GM12875 (cell line): Measurements from ENCODE around the gene SLF1.

Source experiments
- H3K4me3 ChIP-seq: one replicate; pipeline ENCODE4 v1.5.1; 2011; ENCODE audit warnings: low read depth, low read length, control low read depth
- TF ChIP-seq, protein P1 (sequence below): IDR thresholded peaks from 2 replicates; pipeline ENCODE4 v1.5.1; 2011; ENCODE audit warnings: low read depth, mild to moderate bottlenecking, control low read depth, inconsistent platforms, low read length, moderate library complexity, borderline replicate concordance; ENCODE audit not compliant: insufficient read depth

Gene SLF1

DNA sequence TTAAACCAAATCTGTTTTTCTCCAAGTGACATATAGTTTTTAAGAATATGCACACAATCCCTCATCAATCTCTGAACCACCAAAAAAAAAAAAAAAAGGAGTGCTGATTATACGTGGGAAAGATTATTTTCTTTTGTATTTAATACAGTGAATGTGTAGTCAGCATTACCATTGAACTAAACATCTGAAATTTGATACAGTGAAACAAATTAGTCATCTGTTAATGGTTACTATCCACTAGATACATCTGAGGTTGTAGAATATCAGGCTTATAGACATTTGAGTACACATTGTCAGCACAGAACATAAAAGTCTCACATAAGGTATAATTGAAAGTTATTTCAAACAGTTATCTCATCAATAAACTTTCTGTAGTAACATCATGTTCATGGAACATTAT, 87.0 kb downstream of the SLF1 start:
- no peak overlapping the region for H3K4me3 ChIP-seq
- TF ChIP-seq, protein P1, sequence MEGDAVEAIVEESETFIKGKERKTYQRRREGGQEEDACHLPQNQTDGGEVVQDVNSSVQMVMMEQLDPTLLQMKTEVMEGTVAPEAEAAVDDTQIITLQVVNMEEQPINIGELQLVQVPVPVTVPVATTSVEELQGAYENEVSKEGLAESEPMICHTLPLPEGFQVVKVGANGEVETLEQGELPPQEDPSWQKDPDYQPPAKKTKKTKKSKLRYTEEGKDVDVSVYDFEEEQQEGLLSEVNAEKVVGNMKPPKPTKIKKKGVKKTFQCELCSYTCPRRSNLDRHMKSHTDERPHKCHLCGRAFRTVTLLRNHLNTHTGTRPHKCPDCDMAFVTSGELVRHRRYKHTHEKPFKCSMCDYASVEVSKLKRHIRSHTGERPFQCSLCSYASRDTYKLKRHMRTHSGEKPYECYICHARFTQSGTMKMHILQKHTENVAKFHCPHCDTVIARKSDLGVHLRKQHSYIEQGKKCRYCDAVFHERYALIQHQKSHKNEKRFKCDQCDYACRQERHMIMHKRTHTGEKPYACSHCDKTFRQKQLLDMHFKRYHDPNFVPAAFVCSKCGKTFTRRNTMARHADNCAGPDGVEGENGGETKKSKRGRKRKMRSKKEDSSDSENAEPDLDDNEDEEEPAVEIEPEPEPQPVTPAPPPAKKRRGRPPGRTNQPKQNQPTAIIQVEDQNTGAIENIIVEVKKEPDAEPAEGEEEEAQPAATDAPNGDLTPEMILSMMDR: no peak

DNA sequence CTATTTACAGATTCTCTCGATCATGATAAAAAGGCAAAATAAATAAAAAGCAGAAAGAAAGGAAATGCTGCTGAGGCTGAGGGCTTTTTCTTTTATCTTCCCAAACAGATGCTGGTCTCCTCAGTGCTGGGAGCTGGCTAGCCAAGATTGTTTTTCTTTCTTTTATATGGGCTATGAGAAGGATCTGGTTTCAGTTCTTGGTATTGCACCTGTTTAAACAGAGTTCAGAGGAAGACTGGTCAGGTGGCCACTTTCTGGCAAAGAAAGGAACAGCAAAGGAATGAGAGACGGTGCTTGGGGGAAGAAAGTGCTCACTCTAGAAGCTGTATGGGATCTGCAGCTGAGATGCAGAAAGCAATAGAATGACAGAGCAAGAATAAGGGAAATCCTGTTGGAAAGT, 88.9 kb downstream of the SLF1 start:
- TF ChIP-seq, protein P1: no peak

DNA sequence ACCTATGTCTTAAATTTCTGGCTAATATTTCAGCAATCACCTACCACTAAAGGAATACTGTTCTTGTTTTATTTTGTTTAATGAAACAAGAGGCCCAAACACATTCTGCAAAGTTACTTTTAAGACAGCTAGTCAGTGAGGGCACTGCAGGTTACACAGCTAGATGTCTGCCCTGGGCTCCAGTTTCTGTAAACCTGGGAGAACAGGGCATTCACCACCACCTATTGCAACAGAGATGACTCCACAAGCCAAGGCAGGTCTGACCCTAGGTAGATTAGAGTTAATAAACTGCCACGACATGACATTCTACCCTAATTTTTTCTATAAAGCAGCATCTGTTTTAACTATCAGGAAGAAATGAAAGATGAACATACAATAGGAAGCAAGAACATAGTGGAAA, 90.8 kb downstream of the SLF1 start:
- H3K4me3 ChIP-seq: no peak overlapping the region
- TF ChIP-seq, protein P1: no peak

More for the DNA sequence above, 88.9 kb downstream of the SLF1 start:
- no peak overlapping the region for H3K4me3 ChIP-seq

DNA sequence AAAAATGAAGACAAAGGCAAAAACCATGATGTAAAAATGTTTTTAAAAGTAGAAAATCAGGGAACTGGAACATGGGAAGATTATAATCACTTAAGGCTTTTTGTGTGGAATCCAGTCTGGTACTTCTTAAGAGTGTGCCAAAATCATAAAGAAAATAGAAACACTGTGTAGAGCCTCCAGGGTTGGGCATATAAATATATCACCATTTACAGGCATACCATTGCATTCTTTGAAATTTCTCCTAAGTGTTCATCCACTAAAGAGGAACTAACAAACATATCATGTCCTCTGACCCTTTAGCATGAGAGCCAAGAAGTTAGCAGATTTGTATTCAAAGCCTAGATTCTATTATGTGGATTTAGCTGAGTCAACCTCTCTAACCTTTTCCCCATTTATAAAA, 93.3 kb downstream of the SLF1 start:
- TF ChIP-seq, protein P1: no peak
- no peak overlapping the region for H3K4me3 ChIP-seq

DNA sequence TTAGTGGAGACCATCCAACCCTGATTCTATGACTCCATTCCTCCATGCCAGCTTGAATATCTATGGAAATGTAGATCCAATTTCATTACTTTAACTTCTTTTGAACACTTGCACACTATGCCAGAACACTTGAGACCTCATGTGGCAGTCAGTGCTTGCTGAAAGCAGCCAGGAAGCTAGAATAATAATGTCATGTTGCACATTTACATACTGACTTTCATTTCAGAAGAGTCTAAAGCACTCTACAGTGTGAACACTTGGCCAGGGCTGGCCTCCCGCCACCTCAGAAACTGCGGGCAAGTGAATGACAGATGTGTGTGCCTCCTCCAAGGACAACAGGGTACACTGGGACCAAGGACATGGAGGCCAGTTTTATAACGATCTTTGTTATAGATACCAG, 97.3 kb downstream of the SLF1 start:
- TF ChIP-seq, protein P1: no peak
- H3K4me3 ChIP-seq: no peak overlapping the region

DNA sequence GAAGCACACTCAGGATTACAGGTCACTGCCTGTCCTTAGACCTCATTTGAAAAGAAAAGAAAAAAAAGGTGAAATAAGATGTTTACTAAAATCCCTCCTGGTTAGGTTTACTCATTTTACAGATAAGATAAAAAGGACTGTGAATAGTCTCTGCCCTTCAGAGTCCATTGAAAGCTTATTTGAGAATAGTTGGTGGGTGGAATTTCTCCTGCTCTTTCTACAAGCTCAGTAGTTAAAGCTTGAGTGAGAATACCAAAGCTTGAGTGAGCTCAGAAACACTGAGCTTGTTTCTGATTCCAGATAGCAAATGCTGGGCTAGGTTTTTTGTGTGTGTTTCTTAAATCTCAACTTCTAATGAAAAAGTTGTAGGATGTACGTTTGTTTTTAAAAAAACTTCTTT, 106.7 kb downstream of the SLF1 start:
- H3K4me3 ChIP-seq: no peak overlapping the region
- TF ChIP-seq, protein P1: no peak

DNA sequence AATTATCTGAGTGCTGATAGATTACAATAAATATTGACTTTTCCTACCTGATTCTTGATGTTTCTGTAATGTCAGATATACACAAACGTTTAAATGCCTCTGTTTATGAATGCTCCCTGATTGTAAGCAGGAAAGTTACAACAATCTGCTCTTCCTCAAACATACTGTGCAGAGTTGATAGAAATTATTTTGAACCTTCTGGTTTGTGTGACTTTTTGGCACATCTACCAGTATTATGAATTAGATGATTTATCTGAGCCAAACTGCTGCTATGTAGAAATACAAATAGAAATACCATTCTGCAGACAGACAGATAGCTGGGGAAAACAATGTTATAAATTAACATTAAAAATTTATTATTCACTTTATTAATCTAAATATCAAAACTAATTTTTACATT, 113.0 kb downstream of the SLF1 start:
- TF ChIP-seq, protein P1: no peak
- no peak overlapping the region for H3K4me3 ChIP-seq
